WTC11 (cell line): ENCODE data around the gene ITCH.

Experiments used
- ATF1 ChIP-seq: sonication (generic); formaldehyde crosslinking; IDR thresholded peaks from 2 replicates; pipeline ENCODE4 v1.8.1; 2023; ENCODE audit warnings: mild to moderate bottlenecking, moderate library complexity, missing genetic modification reagents
- JUN ChIP-seq: sonication (generic); formaldehyde crosslinking; IDR thresholded peaks from 2 replicates; pipeline ENCODE4 v1.8.0; 2023; ENCODE audit warnings: mild to moderate bottlenecking, missing genetic modification reagents
- MXD4 ChIP-seq: fragments of 250-450 bp; sonication (Bioruptor Pico); IDR thresholded peaks from 2 replicates; pipeline ENCODE4 v1.8.0; 2021; ENCODE audit warnings: mild to moderate bottlenecking, moderate library complexity, borderline replicate concordance
- ZNF263 ChIP-seq: sonication (generic); formaldehyde crosslinking; IDR thresholded peaks from 2 replicates; pipeline ENCODE4 v1.8.1; 2022; ENCODE audit warnings: low read depth, mild to moderate bottlenecking, moderate library complexity, missing genetic modification reagents
- TF ChIP-seq, protein P1 (sequence below): sonication (generic); formaldehyde crosslinking; conservative IDR thresholded peaks from 2 replicates; pipeline ENCODE4 v1.8.1; 2022; ENCODE audit warnings: mild to moderate bottlenecking, missing genetic modification reagents
- TF ChIP-seq, protein P2 (sequence below): fragments of 200-600 bp; IDR thresholded peaks from 2 replicates; pipeline ENCODE4 v1.8.0; 2022; ENCODE audit warnings: antibody characterized with exemption
- TF ChIP-seq, protein P3 (sequence below): sonication (generic); formaldehyde crosslinking; IDR thresholded peaks from 2 replicates; pipeline ENCODE4 v1.8.1; 2023; ENCODE audit warnings: mild to moderate bottlenecking, missing genetic modification reagents, moderate library complexity

DNA sequence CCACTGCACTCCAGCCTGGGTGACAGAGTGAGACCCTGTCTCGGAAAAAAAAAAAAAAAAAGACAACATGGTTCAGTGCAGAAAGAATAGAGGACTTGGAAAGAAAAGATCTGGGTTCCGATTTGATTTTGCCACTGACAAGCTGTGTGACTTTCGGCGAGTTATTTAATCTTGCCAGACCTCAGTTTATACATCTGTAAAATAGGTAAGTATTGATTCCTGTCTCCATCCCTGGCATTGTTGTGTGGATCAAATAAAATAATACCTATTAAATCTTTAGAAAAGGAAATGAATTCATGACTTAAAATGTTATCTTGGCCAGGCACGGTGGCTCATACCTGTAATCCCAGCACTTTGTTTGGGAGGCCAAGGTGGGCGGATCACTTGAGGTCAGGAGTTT is 7.0 kb downstream of the ITCH start:
- TF ChIP-seq, protein P1, sequence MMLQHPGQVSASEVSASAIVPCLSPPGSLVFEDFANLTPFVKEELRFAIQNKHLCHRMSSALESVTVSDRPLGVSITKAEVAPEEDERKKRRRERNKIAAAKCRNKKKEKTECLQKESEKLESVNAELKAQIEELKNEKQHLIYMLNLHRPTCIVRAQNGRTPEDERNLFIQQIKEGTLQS (CRISPR knock-in tag): no peak
- TF ChIP-seq, protein P2, sequence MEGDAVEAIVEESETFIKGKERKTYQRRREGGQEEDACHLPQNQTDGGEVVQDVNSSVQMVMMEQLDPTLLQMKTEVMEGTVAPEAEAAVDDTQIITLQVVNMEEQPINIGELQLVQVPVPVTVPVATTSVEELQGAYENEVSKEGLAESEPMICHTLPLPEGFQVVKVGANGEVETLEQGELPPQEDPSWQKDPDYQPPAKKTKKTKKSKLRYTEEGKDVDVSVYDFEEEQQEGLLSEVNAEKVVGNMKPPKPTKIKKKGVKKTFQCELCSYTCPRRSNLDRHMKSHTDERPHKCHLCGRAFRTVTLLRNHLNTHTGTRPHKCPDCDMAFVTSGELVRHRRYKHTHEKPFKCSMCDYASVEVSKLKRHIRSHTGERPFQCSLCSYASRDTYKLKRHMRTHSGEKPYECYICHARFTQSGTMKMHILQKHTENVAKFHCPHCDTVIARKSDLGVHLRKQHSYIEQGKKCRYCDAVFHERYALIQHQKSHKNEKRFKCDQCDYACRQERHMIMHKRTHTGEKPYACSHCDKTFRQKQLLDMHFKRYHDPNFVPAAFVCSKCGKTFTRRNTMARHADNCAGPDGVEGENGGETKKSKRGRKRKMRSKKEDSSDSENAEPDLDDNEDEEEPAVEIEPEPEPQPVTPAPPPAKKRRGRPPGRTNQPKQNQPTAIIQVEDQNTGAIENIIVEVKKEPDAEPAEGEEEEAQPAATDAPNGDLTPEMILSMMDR: no peak
- TF ChIP-seq ATF1 (CRISPR knock-in tag) (no peak), JUN (no peak), MXD4 (CRISPR knock-in tag) (no peak), ZNF263 (CRISPR knock-in tag) (no peak)
- TF ChIP-seq, protein P3, sequence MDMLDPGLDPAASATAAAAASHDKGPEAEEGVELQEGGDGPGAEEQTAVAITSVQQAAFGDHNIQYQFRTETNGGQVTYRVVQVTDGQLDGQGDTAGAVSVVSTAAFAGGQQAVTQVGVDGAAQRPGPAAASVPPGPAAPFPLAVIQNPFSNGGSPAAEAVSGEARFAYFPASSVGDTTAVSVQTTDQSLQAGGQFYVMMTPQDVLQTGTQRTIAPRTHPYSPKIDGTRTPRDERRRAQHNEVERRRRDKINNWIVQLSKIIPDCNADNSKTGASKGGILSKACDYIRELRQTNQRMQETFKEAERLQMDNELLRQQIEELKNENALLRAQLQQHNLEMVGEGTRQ (CRISPR knock-in tag): no peak
